HG03354 (cell line): ENCODE data around the gene NBEA.
A peak's percentile ranks its signal among the peaks of the same experiment; 100 is the strongest.

ENCODE experiments used
- ATAC-seq: cut with Tn5 transposase; IDR thresholded peaks from one replicate; pipeline ENCODE4 v1.9.1; 2021; ENCODE audit warnings: mild to moderate bottlenecking; ENCODE audit not compliant: unreplicated experiment, poor library complexity, severe bottlenecking

NBEA gene

DNA sequence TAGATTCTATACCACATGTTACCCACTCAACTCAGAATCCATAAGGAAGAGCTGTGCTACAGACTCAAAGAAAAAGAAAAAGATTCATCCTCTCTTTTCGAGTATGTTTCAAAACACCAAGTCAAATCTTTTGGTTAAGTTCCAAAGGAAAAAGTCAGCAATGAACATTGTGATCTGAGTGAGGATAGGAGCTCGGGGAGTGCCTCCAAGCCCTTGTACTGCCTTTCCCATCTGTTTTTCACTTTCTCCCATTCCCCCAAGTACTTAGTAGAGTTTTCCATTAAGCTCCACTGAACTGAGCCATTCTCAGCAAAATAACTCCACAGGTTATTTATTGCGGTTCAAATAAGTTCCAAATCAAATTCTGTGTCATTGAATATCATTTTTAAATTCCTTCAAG lies 582.1 kb downstream of the NBEA start:
- ATAC-seq, result no peak

DNA sequence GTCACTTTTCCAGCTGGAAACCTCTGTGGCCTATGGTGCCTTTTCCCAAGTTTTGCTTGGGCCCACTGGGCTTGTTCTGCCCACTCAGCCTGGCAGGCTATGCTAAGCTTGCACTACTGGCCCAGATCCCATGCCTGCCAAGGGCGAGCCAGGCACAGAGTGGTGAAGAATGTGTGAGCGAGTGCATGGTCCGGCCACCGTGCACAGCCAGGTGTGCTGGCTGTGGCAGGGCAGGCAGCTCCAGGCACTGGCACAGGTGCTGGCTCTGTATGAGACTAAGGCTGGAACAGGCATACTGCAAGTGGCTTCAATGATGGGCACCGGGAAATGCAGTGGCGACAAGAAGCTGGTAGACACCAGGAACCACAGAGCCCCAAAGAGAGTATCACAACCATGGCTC lies 584.5 kb downstream of the NBEA start:
- ATAC-seq, result no peak

DNA sequence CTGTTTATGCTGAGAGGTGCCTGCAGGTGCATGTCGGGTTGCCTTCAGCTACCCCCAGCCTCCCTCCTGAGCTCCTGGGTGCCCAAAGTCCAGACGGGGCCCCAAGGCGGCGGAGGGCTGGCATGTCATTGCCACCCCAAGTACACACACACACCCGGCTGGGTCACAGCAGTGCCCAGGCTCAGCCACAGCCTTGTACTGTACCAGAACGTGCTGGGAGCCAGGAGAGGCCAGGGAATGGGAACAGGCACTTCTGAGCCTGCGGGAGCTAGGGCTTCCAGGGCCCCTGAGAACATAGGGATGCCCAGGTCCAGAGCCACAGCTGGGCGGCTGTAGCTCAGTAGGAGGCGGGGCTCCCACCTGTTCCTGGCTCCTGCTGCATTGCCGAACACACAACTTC lies 585.4 kb downstream of the NBEA start:
- ATAC-seq, result no peak

DNA sequence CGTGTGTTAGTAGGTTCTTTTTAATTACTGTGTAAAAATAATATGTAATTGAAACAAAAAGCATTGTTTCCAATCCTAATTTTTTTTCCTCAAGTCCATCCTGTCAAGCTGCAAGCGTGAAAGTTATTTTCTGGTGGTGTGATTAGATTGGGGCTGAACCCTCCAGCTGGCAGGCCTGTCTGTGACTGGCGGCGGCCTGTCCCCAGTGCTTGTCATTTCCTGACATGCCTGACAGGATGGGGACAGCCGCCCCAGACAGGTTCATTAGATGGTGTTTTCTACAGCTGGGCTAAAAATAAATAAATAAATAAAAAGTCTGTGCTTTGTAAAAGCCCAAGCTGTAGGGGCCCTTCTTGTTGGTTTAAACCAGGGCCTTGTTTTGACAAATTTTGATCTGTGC lies 588.1 kb downstream of the NBEA start:
- ATAC-seq, result no peak

DNA sequence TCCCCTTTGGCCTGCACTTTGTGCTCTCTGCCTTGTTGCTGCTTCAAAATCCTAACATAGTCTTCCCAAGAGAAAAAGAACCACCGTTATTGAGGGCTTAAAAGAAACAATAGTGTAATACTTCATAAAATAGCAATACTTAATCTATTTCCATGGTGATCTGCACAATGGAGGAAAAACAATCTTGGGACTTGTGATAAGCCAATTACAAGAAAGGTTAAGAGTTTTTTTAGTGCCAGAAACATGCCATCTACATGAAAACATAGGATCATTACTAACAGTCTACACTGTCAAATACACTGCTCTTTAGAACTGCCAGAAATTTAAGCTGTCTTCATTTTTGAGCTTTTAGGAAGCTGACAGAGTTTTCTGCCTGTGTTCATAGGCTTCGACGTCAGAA lies 588.5 kb downstream of the NBEA start:
- ATAC-seq, result no peak

DNA sequence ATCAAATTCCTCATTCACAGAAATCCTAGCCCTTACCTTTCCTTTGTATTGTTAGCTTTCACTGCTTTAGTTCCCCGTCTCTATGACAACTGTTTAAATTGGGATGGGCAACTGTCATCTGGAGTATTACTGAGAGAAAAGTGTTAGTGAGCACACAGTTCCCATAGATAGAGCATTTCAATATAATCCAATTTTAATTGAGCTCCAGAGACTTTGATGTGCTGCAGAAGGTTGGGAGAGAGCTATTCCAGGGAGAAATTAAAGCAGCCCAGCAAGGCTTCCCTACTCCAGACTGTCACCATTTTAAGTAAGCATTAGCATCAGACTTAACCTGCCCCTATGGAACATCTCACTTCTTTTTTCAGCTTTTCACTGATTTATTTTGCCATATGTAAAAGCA lies 589.5 kb downstream of the NBEA start:
- ATAC-seq, result no peak

DNA sequence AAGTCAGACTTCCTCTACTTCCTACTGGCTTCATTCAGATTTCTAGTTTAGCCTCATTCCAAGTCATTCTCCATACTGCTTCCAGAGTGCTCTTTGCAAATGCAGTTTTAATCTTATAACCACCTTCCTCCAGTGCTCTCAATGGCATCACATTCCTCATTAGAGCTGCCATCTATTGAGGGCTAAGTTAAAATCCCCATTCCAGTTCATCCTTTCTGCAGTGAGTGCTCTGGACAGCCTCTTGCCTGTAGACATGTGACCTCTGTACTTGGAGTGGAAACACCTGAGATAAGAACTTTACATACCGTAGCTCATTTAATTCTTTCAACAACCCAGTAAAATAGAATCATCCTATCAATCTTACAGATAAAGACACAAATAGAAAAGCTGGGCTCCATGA lies 592.3 kb downstream of the NBEA start:
- no peak for ATAC-seq

DNA sequence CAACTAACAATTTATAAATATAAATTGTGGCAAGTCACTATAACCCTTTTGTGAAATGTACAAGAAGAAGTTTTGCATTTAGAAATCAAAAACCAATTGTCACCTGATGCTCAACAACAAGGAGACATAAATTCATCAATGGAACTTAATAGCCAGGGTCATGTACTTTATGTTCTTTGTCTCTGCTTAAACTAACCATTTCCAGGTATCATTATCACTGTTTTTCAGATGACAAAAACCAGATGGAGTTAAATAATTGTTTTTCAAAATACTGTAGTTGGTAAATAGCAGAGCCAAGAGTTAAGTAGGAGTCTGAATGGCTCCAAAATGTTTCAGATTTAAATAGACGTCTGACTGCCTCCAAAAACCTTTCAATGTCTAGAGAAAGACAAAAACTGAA lies 606.7 kb downstream of the NBEA start:
- no peak for ATAC-seq

DNA sequence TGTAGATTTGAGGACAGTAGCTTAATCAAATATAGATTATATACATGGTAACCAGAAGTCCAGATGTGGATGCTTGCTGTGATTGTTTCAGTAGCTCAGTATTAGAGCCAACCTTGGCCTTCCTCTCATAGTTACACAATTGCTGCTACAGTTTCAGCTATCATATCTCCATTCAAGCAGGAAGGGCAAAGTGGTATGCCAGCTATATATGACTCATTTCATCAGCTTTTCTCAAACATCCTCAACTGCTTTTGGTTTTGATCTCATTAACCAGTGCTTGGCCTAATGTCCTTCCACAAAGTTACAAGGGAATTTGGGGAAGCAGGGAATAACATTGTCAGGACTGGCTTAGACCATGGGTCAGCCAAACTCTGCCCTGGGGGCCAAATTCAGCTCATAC lies 607.4 kb downstream of the NBEA start:
- ATAC-seq, result peak; percentile 94

DNA sequence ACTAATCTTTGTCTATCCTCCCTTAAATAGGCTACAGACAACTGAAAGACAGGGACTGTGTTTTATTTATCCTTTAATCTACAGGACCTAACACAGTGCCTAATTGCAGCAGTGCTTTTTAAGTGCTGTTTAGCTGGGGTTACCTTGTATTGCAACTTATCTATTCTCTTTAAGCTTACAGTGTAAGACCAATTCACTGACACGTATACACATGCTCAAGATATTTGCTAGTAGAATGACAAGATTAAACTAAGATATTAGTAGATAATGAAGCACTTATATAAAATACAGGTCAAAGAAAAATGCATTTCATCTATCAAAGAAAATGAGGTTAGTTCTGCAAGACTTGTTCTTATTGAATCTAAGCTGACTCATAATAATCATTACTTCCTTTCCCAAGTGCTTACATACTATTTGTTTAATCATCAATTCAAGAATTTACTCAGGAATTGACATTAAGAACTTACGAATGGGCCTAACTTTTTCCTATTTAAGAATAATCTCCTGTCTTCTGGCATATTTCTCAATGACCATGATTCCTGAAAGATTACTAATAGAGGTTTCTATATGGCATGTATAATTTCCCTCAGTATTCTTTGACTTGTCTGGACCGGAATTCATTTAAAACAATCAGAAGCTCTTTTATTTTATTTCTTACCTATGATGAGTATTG lies 610.2 kb downstream of the NBEA start:
- ATAC-seq, result no peak

DNA sequence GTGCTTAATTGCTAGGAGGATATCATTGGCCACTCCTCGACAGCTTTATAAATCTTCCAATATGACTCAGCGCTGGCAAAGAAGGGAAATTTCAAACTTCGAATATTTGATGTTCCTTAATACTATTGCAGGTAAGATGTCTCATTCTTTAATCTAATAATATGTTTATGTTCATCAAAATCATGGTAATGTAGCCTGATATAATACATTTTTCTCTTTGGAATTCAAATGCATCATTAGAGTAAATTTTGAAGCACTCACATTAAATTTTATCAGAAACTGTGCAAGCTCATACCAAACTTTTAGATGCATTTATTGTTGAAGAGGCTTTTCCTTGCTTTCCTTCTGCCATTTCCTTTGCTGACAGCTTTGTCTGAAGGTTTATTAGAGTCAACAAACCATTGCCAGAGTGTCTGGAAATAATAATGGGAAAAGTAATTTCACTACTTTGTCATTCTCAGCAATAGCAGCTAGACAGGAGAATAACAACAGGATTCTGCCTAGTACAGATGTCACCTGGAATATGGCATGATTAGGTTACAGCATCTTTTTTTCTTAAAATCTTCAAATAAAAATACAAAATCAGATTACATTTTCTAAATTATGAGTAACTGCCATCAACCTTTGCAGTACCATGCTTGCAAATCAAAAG lies 613.0 kb downstream of the NBEA start:
- no peak for ATAC-seq

DNA sequence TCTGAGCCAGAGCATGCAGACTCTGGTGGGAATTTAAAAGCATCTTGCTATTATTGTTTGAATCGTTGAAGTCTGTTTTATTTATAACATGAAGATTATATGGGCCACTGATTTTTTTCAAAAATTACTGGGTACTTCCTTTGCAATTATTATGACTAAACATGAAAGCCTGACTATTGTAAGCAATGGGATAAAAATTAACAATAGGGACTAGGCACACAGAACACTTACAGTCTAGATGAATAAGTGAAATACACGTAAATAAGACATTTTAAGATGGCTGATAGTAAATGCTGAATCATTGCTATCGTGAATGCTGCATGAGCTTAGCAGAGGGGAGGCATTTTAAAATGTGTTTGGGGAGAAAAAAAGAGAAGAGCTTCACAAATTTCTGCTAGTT lies 615.4 kb downstream of the NBEA start:
- ATAC-seq, result peak; percentile 55

DNA sequence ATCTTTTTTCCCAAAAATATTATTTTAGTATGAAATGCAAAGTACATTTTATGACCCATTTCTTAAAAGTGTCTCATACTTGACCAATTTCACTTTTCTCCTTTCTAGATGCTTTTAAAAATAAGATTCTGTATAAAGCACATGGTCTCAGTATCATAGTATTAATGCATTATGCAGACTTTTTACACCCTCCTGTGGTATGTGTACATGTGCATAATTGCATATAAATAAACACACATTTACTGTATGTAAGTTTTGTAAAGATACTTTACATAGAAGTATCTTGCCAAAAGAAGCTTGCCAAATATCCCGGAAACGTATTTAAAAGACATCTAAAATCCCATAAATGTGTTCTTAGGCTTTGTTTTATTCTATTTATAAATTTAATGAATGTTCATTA lies 619.5 kb downstream of the NBEA start:
- no peak for ATAC-seq

DNA sequence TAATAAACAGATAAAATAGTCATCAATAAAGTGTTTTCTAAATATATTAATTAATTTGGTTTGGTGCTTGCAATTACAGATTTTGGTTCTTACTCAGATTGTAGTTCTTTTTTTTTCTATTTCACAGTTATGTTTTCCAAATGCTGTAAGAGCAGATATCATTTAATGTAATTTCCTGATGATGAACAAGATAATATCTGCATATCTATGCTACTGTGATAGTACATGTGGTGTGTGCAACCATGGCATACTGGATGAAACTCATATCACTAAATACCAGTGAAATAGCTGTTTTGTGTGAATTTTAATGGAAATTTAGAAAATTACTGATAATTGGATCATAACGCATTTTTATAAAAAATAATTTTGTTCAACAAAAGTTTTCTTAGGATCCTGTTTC lies 623.2 kb downstream of the NBEA start:
- ATAC-seq, result no peak

DNA sequence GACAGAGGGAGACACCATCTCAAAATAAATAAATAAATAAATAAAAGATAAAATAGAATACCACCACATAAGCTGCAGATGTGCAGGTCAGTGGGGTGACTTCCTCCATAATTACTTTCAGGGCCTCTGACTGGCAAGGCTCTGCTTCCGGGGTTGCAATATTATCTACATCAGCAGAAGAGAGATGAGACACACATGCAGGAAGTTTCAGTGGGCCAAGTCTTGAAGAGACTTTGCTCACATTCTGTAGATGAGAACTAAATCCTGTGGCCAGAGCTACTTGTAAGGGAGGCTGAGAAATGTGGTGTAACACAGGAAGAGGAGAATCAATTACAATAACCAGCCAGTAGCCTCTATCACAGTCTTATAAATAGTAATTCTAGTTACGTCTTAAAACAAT lies 624.3 kb downstream of the NBEA start:
- peak; percentile 68 for ATAC-seq

DNA sequence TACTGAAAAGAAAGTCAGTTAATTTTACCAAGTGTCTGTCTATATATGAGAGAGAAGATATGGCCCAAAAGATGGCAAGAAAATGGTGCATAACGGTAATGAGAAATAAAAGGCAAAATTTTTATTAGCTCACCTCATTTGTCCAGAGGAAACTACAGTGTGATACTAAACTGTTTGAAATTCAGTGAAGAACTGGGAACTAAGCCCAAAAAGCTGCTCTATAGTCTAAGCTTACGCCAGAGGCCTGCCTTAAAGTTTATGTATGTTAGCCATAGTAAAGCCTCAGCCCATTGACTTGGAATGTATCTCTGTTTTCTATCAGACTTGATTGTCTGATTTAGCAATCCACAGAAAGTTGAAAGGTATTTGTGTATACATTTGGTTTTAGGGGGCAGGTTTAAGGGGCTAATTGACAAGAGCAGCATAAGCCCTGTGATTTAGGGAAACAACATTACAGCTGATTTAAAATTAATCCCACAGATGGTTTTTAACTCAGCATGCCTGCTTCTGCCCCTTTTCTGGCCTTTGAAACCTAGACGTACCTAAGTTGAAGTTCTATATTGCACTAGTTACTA lies 625.4 kb downstream of the NBEA start:
- ATAC-seq, result no peak

DNA sequence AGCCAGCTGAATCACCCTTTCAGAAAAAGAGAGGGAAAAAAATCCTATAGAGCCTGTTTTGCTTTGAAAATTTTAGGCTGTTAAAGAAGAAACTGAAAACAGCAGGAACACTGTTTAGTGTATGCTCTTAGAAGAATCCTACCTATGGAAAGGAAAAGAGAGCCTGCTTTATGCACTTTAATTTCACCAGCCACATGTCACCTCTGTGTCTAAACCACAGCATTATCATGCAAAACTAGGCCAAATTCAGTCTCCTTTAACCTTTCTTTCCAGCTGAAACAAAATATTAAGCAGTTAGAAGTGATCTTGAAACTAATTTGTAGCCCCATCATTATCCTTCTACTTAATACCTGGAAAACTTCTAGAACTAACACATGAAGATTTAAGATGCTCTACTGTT lies 631.6 kb downstream of the NBEA start:
- ATAC-seq, result no peak

DNA sequence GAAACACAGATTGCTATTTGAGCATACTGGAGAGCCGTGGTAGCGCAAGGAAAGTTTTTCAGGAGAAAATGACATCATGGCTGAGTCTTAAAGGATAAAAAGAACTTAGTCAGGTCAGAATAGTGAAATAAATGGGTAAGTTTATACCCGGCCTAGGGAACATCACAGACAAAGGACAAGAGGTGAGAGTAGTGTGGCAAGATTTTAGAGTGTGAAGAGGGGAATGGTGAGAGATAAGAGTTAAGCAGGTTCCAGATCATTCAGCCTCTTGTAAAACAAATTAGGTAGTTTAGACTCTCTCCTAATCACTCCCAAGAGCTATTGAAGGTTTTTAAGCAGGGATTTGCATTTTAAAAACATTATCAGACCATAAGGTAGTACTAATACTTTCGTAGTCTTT lies 650.4 kb downstream of the NBEA start:
- ATAC-seq, result no peak

DNA sequence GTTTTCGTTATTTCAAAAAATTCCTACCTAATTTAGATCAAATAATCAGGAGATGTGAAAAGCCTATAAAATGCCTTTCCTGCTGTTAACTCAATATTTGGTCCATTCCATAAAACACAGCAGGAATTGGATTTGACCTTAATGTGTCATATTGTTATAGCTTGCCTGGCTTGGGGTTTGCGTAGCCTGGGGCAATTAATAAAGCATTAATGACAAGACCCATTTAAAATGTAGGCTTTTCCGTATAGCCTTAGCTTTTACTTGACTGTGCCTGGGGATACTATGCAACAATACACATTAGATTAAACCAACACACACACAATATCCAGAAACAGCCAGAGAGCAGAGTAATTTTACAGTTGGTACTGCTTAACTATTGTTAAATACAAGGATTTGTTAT lies 651.6 kb downstream of the NBEA start:
- ATAC-seq, result no peak

DNA sequence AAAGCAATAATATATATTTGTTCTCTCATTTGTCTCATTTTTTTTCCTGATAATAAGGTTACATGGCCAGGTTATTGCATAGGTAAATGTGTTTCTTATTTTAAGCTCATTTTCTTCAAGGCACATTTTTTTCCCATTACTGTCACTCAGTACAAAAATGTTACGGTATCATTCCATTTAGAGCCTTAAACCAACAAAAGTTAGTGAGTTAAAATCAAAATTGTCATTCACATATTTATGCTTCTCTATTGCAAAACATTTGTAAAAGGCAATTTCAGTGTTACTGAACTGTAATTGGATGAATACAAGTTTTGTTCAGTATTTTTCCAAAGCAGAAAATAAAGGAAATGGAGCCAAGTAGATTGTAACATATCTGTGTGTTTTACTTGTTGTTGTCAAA lies 652.0 kb downstream of the NBEA start:
- ATAC-seq, result no peak

DNA sequence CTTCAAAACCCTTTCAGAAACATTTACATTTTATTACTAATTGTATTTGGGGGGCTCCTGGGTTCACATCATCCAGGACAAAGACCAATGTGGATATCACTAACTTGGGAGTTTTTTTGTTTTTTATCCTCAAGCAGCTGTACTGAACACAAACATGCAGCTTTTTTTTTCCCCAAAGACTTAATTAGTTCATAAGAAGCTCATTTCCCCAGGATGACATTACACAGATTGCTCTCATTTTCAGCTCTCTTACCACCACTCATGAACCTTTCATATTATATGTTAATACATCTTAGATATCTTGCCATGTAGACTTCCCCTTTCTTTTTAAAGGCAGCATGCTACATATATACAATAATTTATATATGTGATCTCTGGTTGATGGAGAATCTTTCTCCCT lies 653.1 kb downstream of the NBEA start:
- ATAC-seq, result no peak
